Measurements from ENCODE around the gene SPATS2L. TPM values are rescaled to one million over a fixed set of nuclear protein-coding genes. Genes with fewer than 3 reads are reported as not detected.

Gene SPATS2L
- total RNA-seq, 1 donor from 2014 or later: 192 TPM

- H2AFZ ChIP-seq (ENCODE audit: low read depth, low read length): no peak overlapping the region
- H3K79me2 ChIP-seq (ENCODE audit: insufficient read depth, low read length): peaks cover 52% of the 10 kb centered on the region
- peaks cover 31% of the 10 kb centered on the region for H3K36me3 Mint-ChIP-seq (ENCODE audit: low read depth, unreplicated experiment)
- no peaks in the 10 kb centered on the region for H3K27me3 ChIP-seq (ENCODE audit: insufficient read depth, low read length)
- TF ChIP-seq CTCF (IDR thresholded peaks at IDR 0.05; ENCODE audit: insufficient read depth, low read depth, low read length): no peak
- no peak for TF ChIP-seq EZH2 (IDR thresholded peaks at IDR 0.05; ENCODE audit: insufficient read depth, low read length)
- no peaks in the 10 kb centered on the region for H4K20me1 ChIP-seq (ENCODE audit: insufficient read depth, low read length)
- H3K36me3 ChIP-seq (ENCODE audit: insufficient read depth, low read length): no peaks in the 10 kb centered on the region
- FAIRE-seq (peak; percentile 81), DNase-seq (ENCODE audit: low read depth) (peak; percentile 95)
- H3K9me3 ChIP-seq (ENCODE audit: insufficient read depth, low read depth, low read length): no peaks in the 10 kb centered on the region
- peak overlapping the region; percentile 94 for H3K27ac ChIP-seq (ENCODE audit: low read depth, low read length)
- no peaks in the 10 kb centered on the region for H3K27me3 Mint-ChIP-seq (ENCODE audit: low read depth, unreplicated experiment)
- H3K27ac Mint-ChIP-seq (ENCODE audit: unreplicated experiment): peak overlapping the region; percentile 98
- H3K4me2 ChIP-seq (ENCODE audit: low read length): peak overlapping the region; percentile 82
- peak overlapping the region; percentile 17 for H3K4me3 Mint-ChIP-seq (ENCODE audit: unreplicated experiment)
- H3K4me1 ChIP-seq (ENCODE audit: insufficient read depth, low read length): peaks cover 53% of the 10 kb centered on the region
- peak overlapping the region; percentile 35 for H3K4me3 ChIP-seq (ENCODE audit: insufficient read depth, low read depth, low read length)
- peak overlapping the region; percentile 72 for H3K9ac ChIP-seq (ENCODE audit: low read length)
- H3K4me1 Mint-ChIP-seq (ENCODE audit: low read depth, unreplicated experiment): peaks cover 67% of the 10 kb centered on the region
- no peaks in the 10 kb centered on the region for H3K9me3 Mint-ChIP-seq (ENCODE audit: unreplicated experiment)
Observed at GRCh38 chr2:200405599-200406298, 99.3 kb downstream of the SPATS2L start.

GRCh38 chr2:200406379-200406778 is 99.9 kb downstream of the SPATS2L start:
- peak overlapping the region; percentile 58 for H3K9ac ChIP-seq (ENCODE audit: low read length)

More at GRCh38 chr2:200406379-200406778, 99.9 kb downstream of the SPATS2L start:
- Mint-ChIP-seq H3K27ac (ENCODE audit: unreplicated experiment) (peak overlapping the region; percentile 98), H3K27me3 (ENCODE audit: low read depth, unreplicated experiment) (no peaks in the 10 kb centered on the region), H3K36me3 (ENCODE audit: low read depth, unreplicated experiment) (peaks cover 31% of the 10 kb centered on the region), H3K4me1 (ENCODE audit: low read depth, unreplicated experiment) (peaks cover 72% of the 10 kb centered on the region), H3K4me3 (ENCODE audit: unreplicated experiment) (peak overlapping the region; percentile 37), H3K9me3 (ENCODE audit: unreplicated experiment) (no peaks in the 10 kb centered on the region)
- no peak overlapping the region for H3K4me3 ChIP-seq (ENCODE audit: insufficient read depth, low read depth, low read length)
- TF ChIP-seq CTCF (IDR thresholded peaks at IDR 0.05; ENCODE audit: insufficient read depth, low read depth, low read length): no peak
- TF ChIP-seq EZH2 (IDR thresholded peaks at IDR 0.05; ENCODE audit: insufficient read depth, low read length): no peak
- peak overlapping the region; percentile 94 for H3K27ac ChIP-seq (ENCODE audit: low read depth, low read length)
- no peaks in the 10 kb centered on the region for H4K20me1 ChIP-seq (ENCODE audit: insufficient read depth, low read length)
- no peak for FAIRE-seq
- DNase-seq (ENCODE audit: low read depth): peak; percentile 29
- no peaks in the 10 kb centered on the region for H3K36me3 ChIP-seq (ENCODE audit: insufficient read depth, low read length)
- H3K4me2 ChIP-seq (ENCODE audit: low read length): peak overlapping the region; percentile 82
- no peaks in the 10 kb centered on the region for H3K9me3 ChIP-seq (ENCODE audit: insufficient read depth, low read depth, low read length)
- H3K4me1 ChIP-seq (ENCODE audit: insufficient read depth, low read length): peaks cover 53% of the 10 kb centered on the region
- H2AFZ ChIP-seq (ENCODE audit: low read depth, low read length): no peak overlapping the region
- H3K27me3 ChIP-seq (ENCODE audit: insufficient read depth, low read length): no peaks in the 10 kb centered on the region
- peaks cover 49% of the 10 kb centered on the region for H3K79me2 ChIP-seq (ENCODE audit: insufficient read depth, low read length)
